GM21526 (cell line): ENCODE measurements around the gene ECSIT.
A peak's percentile ranks its signal among the peaks of the same experiment; 100 is the strongest.

Experiments used
- ATAC-seq: cut with Tn5 transposase; IDR thresholded peaks from one replicate; pipeline ENCODE4 v1.9.1; 2021; ENCODE audit warnings: moderate library complexity; ENCODE audit not compliant: unreplicated experiment, low FRiP score

The ECSIT gene

DNA sequence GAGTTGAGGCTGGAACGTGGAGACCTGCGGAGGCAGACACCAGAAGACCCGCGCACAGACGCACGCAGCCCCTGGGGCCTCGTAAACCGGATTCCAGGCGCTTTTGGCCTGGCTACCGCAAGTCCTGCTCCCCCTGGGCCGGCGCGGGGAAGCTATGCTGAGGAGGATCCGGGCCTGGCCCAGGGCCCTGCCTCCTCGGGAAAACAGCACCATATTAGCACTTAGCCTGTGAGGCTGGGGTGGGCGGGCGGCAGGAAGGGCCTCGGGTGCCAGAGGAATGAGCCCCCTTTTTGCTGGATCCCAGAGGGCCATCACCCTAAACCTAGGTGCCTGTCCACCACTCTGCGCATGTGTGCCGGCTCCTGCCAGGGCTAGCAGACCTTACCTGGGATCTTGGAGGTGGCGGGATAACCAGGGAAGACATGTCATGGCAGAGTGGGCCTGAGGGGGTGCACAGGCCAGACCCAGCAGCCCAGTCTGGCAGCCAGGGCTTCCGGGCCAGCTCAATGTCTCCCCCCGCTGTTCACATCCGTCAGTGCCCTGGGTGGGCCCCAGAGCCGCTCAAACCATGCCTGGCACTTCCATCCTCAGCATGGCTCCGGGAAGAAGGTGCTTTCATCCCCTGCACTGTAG, 22.8 kb upstream of the ECSIT start:
- no peak for ATAC-seq

GRCh38 chr19:11550265-11550664, 21.3 kb upstream of the ECSIT start:
- no peak for ATAC-seq

DNA sequence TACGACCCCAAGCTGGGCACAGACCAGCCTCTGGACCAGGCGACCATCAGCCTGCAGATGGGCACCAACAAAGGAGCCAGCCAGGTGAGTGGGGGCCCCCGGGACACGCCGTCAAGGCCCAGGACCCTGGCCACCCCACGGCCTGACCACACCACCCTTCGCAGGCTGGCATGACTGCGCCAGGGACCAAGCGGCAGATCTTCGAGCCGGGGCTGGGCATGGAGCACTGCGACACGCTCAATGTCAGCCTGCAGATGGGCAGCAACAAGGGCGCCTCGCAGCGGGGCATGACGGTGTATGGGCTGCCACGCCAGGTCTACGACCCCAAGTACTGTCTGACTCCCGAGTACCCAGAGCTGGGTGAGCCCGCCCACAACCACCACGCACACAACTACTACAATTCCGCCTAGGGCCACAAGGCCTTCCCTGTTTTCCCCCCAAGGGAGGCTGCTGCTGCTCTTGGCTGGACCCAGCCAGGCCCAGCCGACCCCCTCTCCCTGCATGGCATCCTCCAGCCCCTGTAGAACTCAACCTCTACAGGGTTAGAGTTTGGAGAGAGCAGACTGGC, 20.5 kb upstream of the ECSIT start:
- ATAC-seq: no peak

GRCh38 chr19:11547929-11548700, 19.2 kb upstream of the ECSIT start:
- ATAC-seq: no peak

DNA sequence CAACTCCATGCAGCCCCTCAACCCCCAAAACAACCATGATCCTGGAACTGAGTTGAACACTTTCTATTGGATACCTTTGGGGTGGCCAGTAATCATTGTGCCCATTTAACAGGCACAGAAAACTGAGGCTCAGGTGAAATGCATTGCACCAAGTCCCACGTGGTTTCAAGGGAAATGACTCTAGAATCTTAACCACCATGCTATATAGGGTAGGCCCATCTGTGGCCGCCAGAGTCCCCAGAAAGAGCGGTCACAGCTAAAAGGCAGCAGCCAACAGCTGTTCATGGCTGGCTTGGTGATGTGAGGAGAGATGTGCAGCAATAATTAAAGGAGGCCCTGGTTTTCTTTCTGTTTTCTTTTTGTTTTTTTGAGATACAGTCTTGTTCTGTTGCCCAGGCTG, 12.3 kb upstream of the ECSIT start:
- ATAC-seq: no peak

- no peak for ATAC-seq
Observed at GRCh38 chr19:11540645-11541044, 11.7 kb upstream of the ECSIT start.

DNA sequence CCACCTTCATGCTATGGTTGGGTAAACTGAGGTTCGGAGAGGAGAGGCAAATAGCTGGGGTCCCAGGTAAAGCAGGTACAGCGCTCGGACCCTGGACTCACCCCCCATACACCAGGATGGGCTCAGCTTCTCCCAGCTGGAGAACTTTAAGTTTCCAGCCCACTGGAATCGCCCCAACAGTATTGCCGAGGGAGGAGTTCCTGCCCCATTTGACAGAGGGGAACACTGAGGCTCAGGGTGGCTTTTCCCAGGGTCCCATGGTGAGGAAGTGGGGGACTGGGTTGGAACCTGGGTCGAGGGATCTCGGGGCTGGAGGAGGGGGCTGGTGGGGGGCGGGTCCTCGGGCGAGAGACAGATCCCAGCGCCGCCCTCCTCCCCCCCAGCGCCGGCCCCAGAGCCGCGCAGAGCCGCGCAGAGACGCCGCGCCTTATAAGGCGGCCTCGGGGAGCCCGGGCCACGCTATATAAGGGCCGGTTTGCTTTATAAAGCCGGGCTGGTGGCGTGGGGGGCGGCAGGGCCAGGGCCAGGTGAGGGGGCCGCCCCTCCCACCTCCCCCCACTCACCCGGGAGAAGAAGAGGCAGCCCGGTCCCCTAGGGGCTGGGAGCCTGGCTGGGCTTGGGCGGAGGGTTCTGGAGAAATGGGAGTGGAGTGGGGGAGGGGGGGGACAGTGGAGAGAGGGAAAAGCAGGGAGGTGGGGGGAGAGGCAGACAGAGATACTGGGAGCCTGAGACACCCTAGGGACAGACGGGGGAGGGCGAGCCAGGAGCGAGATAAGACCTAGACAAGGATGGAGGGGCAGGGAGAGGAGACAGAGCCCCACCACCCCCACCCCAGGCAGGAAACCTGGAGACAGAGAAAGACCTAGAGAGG, 10.8 kb upstream of the ECSIT start:
- ATAC-seq: no peak

DNA sequence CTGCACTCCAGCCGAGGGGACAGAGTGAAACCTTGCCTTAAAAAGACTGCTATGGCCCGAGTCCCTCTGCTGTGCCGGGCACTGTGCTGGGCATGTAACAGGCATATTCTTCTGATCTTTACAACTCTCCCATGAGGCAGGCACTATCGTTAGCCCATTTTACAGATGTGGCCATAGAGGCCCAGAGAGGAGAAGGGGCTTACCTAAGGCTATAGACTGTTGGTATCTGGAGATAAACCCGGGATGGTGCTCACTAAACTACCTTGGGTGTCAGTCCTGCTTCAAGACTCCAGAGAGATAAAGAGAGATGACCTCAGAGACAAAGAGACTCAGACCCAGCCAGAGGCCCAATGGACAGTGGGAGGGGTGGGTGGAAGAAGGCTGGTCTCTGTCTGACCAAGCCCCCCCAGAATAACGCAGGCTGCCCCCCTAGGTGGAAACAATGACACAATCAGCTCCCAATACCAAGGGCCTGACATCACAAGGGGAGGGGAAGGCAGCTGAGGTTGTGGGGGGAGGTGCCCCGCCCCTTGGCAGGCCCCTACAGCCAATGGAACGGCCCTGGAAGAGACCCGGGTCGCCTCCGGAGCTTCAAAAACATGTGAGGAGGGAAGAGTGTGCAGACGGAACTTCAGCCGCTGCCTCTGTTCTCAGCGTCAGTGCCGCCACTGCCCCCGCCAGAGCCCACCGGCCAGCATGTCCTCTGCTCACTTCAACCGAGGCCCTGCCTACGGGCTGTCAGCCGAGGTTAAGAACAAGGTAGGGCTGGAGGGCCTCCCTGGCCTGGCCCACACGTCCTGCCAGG, 9.5 kb upstream of the ECSIT start, which contains the start of gene CNN1:
TSS of gene CNN1 (plus strand) at position 620 of the 805 bp plus-strand sequence. CDS start at position 697, 77 bp downstream.
- ATAC-seq: no peak

DNA sequence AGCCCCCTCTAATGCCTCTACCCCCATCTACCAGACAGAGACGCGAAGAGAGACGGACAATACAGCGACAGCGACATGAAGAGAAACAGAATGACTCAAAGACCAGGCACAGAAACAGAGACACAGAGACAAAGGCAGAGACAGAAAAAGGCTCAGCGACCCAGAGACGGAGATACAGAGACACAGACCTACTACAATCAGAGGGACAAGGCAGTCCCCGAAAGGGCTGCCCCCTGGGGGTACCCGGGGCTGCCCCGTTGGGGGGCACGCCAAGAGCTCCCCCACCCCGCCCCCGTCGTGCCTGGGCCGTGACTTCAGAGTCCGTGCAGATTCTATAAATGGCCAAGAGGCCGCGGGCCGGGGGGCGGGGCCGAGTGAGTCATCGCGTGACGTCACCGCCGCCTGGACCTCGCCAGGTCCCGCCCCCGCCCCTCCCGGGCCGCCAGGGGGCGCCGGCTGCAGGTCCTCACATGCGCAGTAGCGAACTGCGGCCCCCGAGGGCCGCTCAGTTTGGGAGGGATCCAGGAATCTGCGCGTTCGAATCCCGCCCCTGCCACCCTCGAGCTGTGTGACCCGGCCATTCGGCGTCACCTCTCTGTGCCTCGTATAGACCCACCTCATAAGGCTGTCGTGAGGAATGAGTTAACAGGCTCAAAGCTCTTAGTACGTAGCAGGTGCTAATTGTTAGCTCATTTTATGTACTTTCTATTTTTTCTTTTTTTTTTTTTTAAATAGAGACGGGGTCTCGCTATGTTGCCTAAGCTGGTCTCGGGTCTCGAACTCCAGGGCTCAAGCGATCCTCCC, 7.1 kb upstream of the ECSIT start:
- peak; percentile 59 for ATAC-seq

DNA sequence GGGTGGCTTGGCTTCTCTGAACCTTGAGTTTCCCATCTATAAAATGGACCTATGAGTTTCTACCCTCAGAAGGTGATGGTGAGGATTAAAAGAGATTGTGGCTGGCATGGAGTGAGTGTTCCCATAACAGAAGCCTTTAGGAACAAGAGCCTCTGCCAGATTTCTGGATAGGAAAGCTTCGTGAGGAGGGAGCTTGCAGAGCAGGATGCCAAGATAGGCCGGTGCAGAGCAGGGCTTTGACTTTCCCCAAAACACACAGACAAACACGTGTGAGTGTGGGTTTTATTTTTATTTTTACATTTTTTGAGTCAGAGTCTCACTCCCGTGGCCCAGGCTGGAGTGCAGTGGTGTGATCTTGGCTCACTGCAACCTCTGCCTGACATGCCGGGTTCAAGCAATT, 6.0 kb upstream of the ECSIT start:
- no peak for ATAC-seq

DNA sequence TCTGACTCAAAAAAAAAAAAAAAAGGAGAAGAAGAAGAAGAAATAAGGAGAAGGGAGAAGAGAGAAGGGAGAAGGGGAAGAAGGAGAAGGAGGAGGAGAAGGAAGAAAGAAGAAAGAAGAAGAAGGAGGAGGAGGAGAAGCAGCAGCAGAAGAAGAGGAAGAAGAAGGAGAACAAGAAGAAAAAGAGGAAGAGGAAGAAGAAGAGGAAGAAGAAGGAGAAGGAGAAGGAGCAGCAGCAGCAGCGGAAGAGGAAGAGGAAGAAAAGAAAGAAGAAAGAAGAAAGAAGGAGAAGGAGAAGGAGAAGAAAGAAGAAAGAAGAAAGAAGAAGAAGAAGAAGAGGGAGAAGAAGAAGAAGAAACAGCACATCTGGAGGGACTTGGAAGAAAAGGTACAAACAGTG, 5.6 kb upstream of the ECSIT start:
- no peak for ATAC-seq

DNA sequence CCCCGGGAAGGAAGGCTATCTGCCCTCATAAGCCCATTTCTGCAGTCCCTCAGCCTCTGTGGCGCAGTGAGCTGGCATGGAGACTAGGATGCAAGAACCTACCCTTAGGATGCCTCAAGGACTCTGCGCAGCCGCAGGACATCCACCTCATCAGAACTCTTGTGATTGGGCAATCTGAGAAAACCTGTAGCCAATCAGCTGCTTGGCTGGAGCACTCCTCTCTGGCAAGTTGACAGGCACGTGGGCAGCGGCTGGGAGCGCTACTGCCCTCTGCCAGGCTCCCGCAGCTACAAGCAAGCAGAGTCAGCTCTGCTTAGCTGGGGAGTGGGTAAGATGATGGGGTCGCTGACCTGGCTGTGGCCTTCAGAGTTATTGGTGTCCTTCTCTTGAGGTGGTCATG, 1.5 kb upstream of the ECSIT start:
- ATAC-seq: no peak

GRCh38 chr19:11519138-11519537, 9.8 kb downstream of the ECSIT start:
- ATAC-seq: no peak

- ATAC-seq: no peak
Observed at GRCh38 chr19:11513946-11514345, 15.0 kb downstream of the ECSIT start.

DNA sequence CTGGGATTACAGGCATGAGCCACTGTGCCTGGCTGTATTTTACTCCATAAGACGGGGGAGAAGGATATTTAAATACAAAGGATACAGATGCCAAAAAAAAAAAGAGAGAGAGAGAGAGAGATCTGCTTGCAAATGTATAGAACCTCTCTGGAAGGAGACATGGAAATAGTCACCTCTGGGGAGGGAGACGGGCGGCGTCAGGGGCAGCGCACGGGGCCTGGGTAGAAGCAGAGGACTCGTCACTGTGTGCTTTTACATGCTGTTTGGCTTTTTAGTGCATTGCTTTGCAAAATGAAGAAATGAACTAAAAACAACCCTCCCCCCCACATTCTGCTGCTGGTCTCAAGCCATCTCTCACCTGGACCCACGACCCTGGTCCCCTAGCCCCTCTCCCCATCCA, 18.5 kb downstream of the ECSIT start:
- no peak for ATAC-seq

DNA sequence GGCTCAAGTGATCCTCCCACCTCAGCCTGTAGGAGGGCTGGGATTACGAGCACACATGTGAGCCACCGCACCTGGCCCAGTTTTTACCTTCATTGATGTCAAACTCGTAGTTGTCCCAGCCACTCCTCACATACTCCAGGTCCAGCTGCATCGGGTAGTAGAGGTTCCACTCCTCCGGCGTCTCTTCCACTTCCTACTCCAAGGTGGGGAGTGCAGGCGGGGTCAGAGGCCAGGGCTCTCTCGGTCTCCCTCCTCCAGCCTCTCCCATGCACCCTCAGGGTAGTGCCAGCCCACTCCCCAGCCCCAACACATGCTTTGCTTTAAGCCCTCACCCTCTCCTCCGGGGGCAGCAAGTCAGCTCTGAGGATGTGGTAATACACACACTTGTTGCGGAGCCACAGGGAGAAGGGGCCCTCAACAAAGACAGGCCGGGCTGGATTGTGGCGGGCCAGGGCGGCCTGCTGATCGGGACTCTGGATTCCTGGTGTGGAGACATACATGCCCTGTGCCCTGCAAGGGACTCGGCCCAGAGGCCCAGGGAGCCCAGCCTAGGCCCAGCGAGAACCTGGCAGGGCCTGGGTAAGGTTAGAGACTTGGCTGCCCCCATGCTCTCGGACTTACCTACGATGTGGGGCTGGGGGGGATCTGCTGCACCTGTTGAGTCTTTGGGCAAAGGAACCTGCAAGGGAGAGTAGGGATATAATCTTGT, 21.4 kb downstream of the ECSIT start:
- no peak for ATAC-seq

GRCh38 chr19:11506967-11507366, 22.0 kb downstream of the ECSIT start:
- ATAC-seq: no peak

DNA sequence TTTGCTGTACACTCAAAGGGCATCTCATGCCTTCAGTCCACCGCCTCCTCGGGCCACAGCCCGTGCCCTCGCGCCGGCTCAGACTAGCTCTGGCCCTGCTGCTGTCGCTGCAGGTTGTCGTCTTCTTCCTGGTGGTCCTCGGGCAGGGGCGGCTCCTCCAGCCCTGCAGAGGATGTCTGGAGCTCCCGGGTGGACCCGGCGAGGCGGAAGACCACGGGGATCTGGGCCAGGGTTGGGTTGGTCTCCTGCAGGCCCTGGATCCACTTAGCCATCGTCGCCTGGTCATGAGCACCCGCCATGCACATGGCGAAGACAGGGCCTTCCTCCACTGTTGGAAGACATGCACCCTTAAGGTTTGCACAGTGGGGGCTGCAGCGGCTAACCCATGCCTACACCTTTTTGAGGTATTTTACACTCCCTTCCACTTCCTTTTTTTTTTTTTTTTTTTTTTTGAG, 22.8 kb downstream of the ECSIT start:
- peak; percentile 10 for ATAC-seq
